Activated T-cell treated with anti-CD3 and anti-CD28 coated beads, Interleukin-2, amount 50 U/mL, for 72 hours (primary cell): ENCODE results near the gene P2RX4. TPM values are rescaled to one million over a fixed set of nuclear protein-coding genes. Genes with fewer than 3 reads are reported as not detected.
"Not testable (repeated sequence)": the region's sequence is repeated elsewhere in the genome, so short reads cannot be mapped to it uniquely, and the experiment has no call there.

Source experiments
- ATAC-seq, 2 donors: fragments of 150-1000 bp; cut with Tn5 transposase; replicated peaks in 1 of 2; 2 replicates each; pipeline ENCODE4 v1.10.0; 2021; ENCODE audit warnings: moderate library complexity in 2 of 2, mild to moderate bottlenecking in 1 of 2
- DNase-seq, 2 donors: peaks; one replicate each; pipeline ENCODE4 v3.0.0; 2021 to 2022; ENCODE audit warnings: mixed read lengths in 1 of 2
- H3K27ac Mint-ChIP-seq: one replicate; pipeline ENCODE4 v1.8.0; 2022; ENCODE audit warnings: mild to moderate bottlenecking, moderate library complexity, mixed read lengths
- H3K27me3 Mint-ChIP-seq: one replicate; pipeline ENCODE4 v1.8.0; 2022; ENCODE audit warnings: low read depth, mixed read lengths
- H3K36me3 Mint-ChIP-seq, 2 donors: one replicate each; pipeline ENCODE4 v1.8.0; 2022; ENCODE audit warnings: mixed read lengths in 2 of 2, mild to moderate bottlenecking in 1 of 2; ENCODE audit not compliant: insufficient read depth in 2 of 2
- H3K4me1 Mint-ChIP-seq: one replicate; pipeline ENCODE4 v1.8.0; 2022; ENCODE audit warnings: low read depth, mixed read lengths
- H3K4me3 Mint-ChIP-seq, 2 donors: one replicate each; pipeline ENCODE4 v1.8.0; 2022; ENCODE audit warnings: mild to moderate bottlenecking in 2 of 2, mixed read lengths in 2 of 2, moderate library complexity in 2 of 2
- H3K9me3 Mint-ChIP-seq, 2 donors: one replicate each; pipeline ENCODE4 v1.8.0; 2022; ENCODE audit warnings: mixed read lengths in 2 of 2
- total RNA-seq, 2 donors: library from RNA; stranded (reverse); gene quantifications; one replicate each; pipeline ENCODE4 v1.2.3, GENCODE V29; 2022

The P2RX4 gene
- total RNA-seq, 2 donors from 2014 or later, result 29.7 to 35.1 TPM

- Mint-ChIP-seq H3K9me3 (no peaks in the 10 kb centered on the region), H3K27ac (no peak overlapping the region)
- DNase-seq, result no peak
These were observed 37.1 kb downstream of the P2RX4 start for GRCh38 chr12:121246893-121247557.

GRCh38 chr12:121248622-121249021 lies 38.7 kb downstream of the P2RX4 start:
- ATAC-seq (no peak), DNase-seq (no peak)
- peaks cover 4 to 8% of the 10 kb centered on the region in 2 donors for H3K36me3 Mint-ChIP-seq
- no peaks in the 10 kb centered on the region for H3K9me3 Mint-ChIP-seq
- H3K4me3 Mint-ChIP-seq, result no peak overlapping the region
- H3K27ac Mint-ChIP-seq, result no peak overlapping the region
- H3K4me1 Mint-ChIP-seq, result peaks cover 1% of the 10 kb centered on the region
- H3K27me3 Mint-ChIP-seq, result no peaks in the 10 kb centered on the region

More at GRCh38 chr12:121246893-121247557, 37.1 kb downstream of the P2RX4 start:
- peaks cover 1% of the 10 kb centered on the region for H3K4me1 Mint-ChIP-seq
- H3K4me3 Mint-ChIP-seq, result no peak overlapping the region
- ATAC-seq, result no peak
- peaks cover 0 to 9% of the 10 kb centered on the region in 2 donors for H3K36me3 Mint-ChIP-seq
- no peaks in the 10 kb centered on the region for H3K27me3 Mint-ChIP-seq

- H3K4me3 Mint-ChIP-seq, result no peak overlapping the region
- H3K36me3 Mint-ChIP-seq, result peaks cover 8 to 15% of the 10 kb centered on the region in 2 donors
- H3K4me1 Mint-ChIP-seq, result peaks cover 8% of the 10 kb centered on the region
These were observed 40.4 kb downstream of the P2RX4 start for GRCh38 chr12:121250359-121250758.

GRCh38 chr12:121251838-121252237 lies 41.9 kb downstream of the P2RX4 start:
- no peak overlapping the region for H3K4me3 Mint-ChIP-seq
- H3K4me1 Mint-ChIP-seq, result peaks cover 8% of the 10 kb centered on the region
- H3K9me3 Mint-ChIP-seq, result no peaks in the 10 kb centered on the region
- H3K36me3 Mint-ChIP-seq, result peaks cover 11 to 21% of the 10 kb centered on the region in 2 donors
- ATAC-seq (no peak), DNase-seq (no peak)
- H3K27me3 Mint-ChIP-seq, result no peaks in the 10 kb centered on the region
- no peak overlapping the region for H3K27ac Mint-ChIP-seq

More at GRCh38 chr12:121250359-121250758, 40.4 kb downstream of the P2RX4 start:
- DNase-seq (no peak), ATAC-seq (no peak)
- H3K27ac Mint-ChIP-seq, result no peak overlapping the region
- no peaks in the 10 kb centered on the region for H3K9me3 Mint-ChIP-seq
- H3K27me3 Mint-ChIP-seq, result no peaks in the 10 kb centered on the region

GRCh38 chr12:121252712-121253345 lies 42.9 kb downstream of the P2RX4 start:
- Mint-ChIP-seq H3K9me3 (no peaks in the 10 kb centered on the region), H3K4me3 (no peak overlapping the region), H3K36me3 (peaks cover 11 to 21% of the 10 kb centered on the region in 2 donors), H3K27ac (no peak overlapping the region), H3K4me1 (peaks cover 8% of the 10 kb centered on the region), H3K27me3 (no peaks in the 10 kb centered on the region)
- DNase-seq, result no peak
- ATAC-seq, result no peak

- peaks cover 8% of the 10 kb centered on the region for H3K4me1 Mint-ChIP-seq
- ATAC-seq, result no peak
- H3K27me3 Mint-ChIP-seq, result no peaks in the 10 kb centered on the region
- H3K36me3 Mint-ChIP-seq, result peaks cover 11 to 21% of the 10 kb centered on the region in 2 donors
- H3K9me3 Mint-ChIP-seq, result no peaks in the 10 kb centered on the region
- no peak for DNase-seq
- H3K27ac Mint-ChIP-seq, result no peak overlapping the region
- no peak overlapping the region for H3K4me3 Mint-ChIP-seq
These were observed 43.9 kb downstream of the P2RX4 start for GRCh38 chr12:121253638-121254335.

GRCh38 chr12:121255433-121255832 lies 45.5 kb downstream of the P2RX4 start:
- H3K4me3 Mint-ChIP-seq, result no peak overlapping the region
- peaks cover 11 to 27% of the 10 kb centered on the region in 2 donors for H3K36me3 Mint-ChIP-seq
- H3K9me3 Mint-ChIP-seq, result no peaks in the 10 kb centered on the region
- peak; percentile 59 to 66 for ATAC-seq
- H3K27ac Mint-ChIP-seq, result no peak overlapping the region
- DNase-seq, result no peak
- H3K4me1 Mint-ChIP-seq, result peaks cover 8% of the 10 kb centered on the region
- H3K27me3 Mint-ChIP-seq, result no peaks in the 10 kb centered on the region

- not testable (repeated sequence) for H3K4me3 Mint-ChIP-seq, DNase-seq, H3K27ac Mint-ChIP-seq, ATAC-seq, H3K9me3 Mint-ChIP-seq, H3K4me1 Mint-ChIP-seq, H3K27me3 Mint-ChIP-seq
- peaks cover 7 to 25% of the 10 kb centered on the region in 2 donors for H3K36me3 Mint-ChIP-seq
These were observed 47.9 kb downstream of the P2RX4 start for GRCh38 chr12:121257704-121258449.

- no peak for DNase-seq
- H3K4me1 Mint-ChIP-seq, result peaks cover 2% of the 10 kb centered on the region
- no peaks in the 10 kb centered on the region for H3K27me3 Mint-ChIP-seq
- peaks cover 4 to 18% of the 10 kb centered on the region in 2 donors for H3K36me3 Mint-ChIP-seq
- no peaks in the 10 kb centered on the region for H3K9me3 Mint-ChIP-seq
- H3K27ac Mint-ChIP-seq, result peak overlapping the region; percentile 25
- no peak for ATAC-seq
- H3K4me3 Mint-ChIP-seq, result no peak overlapping the region
These were observed 49.1 kb downstream of the P2RX4 start for GRCh38 chr12:121259074-121259473.

GRCh38 chr12:121260091-121260490 lies 50.2 kb downstream of the P2RX4 start:
- Mint-ChIP-seq H3K4me3 (no peak overlapping the region), H3K4me1 (no peaks in the 10 kb centered on the region), H3K9me3 (no peaks in the 10 kb centered on the region), H3K27ac (no peak overlapping the region), H3K27me3 (no peaks in the 10 kb centered on the region), H3K36me3 (peaks cover 3 to 17% of the 10 kb centered on the region in 2 donors)
- no peak for ATAC-seq
- DNase-seq, result no peak

- DNase-seq (no peak), ATAC-seq (no peak)
- H3K4me1 Mint-ChIP-seq, result no peaks in the 10 kb centered on the region
- no peak overlapping the region for H3K4me3 Mint-ChIP-seq
- H3K27me3 Mint-ChIP-seq, result no peaks in the 10 kb centered on the region
- H3K36me3 Mint-ChIP-seq, result peaks cover 2 to 15% of the 10 kb centered on the region in 2 donors
- H3K9me3 Mint-ChIP-seq, result no peaks in the 10 kb centered on the region
- H3K27ac Mint-ChIP-seq, result no peak overlapping the region
These were observed 51.5 kb downstream of the P2RX4 start for GRCh38 chr12:121261398-121261797.

GRCh38 chr12:121263206-121263935 lies 53.4 kb downstream of the P2RX4 start:
- Mint-ChIP-seq H3K27ac (peak overlapping the region; percentile 33), H3K4me3 (no peak overlapping the region), H3K27me3 (no peaks in the 10 kb centered on the region), H3K9me3 (no peaks in the 10 kb centered on the region), H3K36me3 (peaks cover 0 to 12% of the 10 kb centered on the region in 2 donors), H3K4me1 (no peaks in the 10 kb centered on the region)
- ATAC-seq, result no peak
- no peak for DNase-seq
